HuH-7.5 (cell line): ENCODE results near the gene ARFIP2.
"Not testable (repeated sequence)": the region's sequence is repeated elsewhere in the genome, so short reads cannot be mapped to it uniquely, and the experiment has no call there.

ENCODE experiments used
- DNase-seq: peaks from one replicate; pipeline ENCODE4 v3.0.0; 2011; ENCODE audit warnings: low spot score

The ARFIP2 gene

GRCh38 chr11:6481012-6481923 is at the start of gene ARFIP2, which contains the start of gene TIMM10B:
Gene ARFIP2, minus strand, starts transcription at chr11:6481331. Its CDS starts 910 bp downstream, at chr11:6480421.
Gene TIMM10B, plus strand, starts transcription at chr11:6481501. Its CDS starts 16 bp downstream, at chr11:6481517.
- DNase-seq = peak; percentile 88

GRCh38 chr11:6530848-6531247 is 49.7 kb upstream of the ARFIP2 start:
- DNase-seq = no peak

- DNase-seq = no peak
These were observed 48.1 kb upstream of the ARFIP2 start for GRCh38 chr11:6529266-6529665.

- DNase-seq = no peak
These were observed 45.4 kb upstream of the ARFIP2 start for GRCh38 chr11:6526411-6527135.

- no peak for DNase-seq
These were observed 42.1 kb upstream of the ARFIP2 start for GRCh38 chr11:6523253-6523652.

GRCh38 chr11:6521946-6522345 is 40.8 kb upstream of the ARFIP2 start:
- not testable (repeated sequence) for DNase-seq

- DNase-seq = no peak
These were observed 39.1 kb upstream of the ARFIP2 start for GRCh38 chr11:6520265-6520664.

- no peak for DNase-seq
These were observed 35.7 kb upstream of the ARFIP2 start for GRCh38 chr11:6516865-6517264.

GRCh38 chr11:6505577-6506240 is 24.6 kb upstream of the ARFIP2 start:
- DNase-seq = no peak

GRCh38 chr11:6504166-6504565 is 23.0 kb upstream of the ARFIP2 start:
- no peak for DNase-seq

- DNase-seq = no peak
These were observed 21.3 kb upstream of the ARFIP2 start for GRCh38 chr11:6502382-6502781.

- DNase-seq = no peak
These were observed 17.4 kb upstream of the ARFIP2 start for GRCh38 chr11:6498544-6498943.

GRCh38 chr11:6498121-6498520 is 17.0 kb upstream of the ARFIP2 start:
- DNase-seq = no peak

GRCh38 chr11:6497069-6497839 is 16.1 kb upstream of the ARFIP2 start, which contains the start of gene DNHD1:
Gene DNHD1, plus strand, starts transcription at chr11:6497280. Its CDS starts 936 bp downstream, at chr11:6498216.
- no peak for DNase-seq

GRCh38 chr11:6489306-6489705 is 8.2 kb upstream of the ARFIP2 start:
- no peak for DNase-seq

GRCh38 chr11:6488821-6489220 is 7.7 kb upstream of the ARFIP2 start:
- no peak for DNase-seq

- DNase-seq = no peak
These were observed 7.2 kb upstream of the ARFIP2 start for GRCh38 chr11:6488342-6488741.

- no peak for DNase-seq
These were observed 5.8 kb upstream of the ARFIP2 start for GRCh38 chr11:6486938-6487337.

GRCh38 chr11:6486256-6486655 is 5.1 kb upstream of the ARFIP2 start:
- DNase-seq = no peak

- DNase-seq = no peak
These were observed 4.5 kb upstream of the ARFIP2 start for GRCh38 chr11:6485661-6486060.

- DNase-seq = no peak
These were observed 1.9 kb upstream of the ARFIP2 start for GRCh38 chr11:6483015-6483414.

- DNase-seq = no peak
These were observed 1.3 kb upstream of the ARFIP2 start for GRCh38 chr11:6482441-6482840.
